GM12878 (cell line): ENCODE results near the gene SESTD1. TPM values are rescaled to one million over a fixed set of nuclear protein-coding genes. Genes with fewer than 3 reads are reported as not detected.

Experiments
- ESRRA ChIP-seq: IDR thresholded peaks from 2 replicates; pipeline ENCODE4 v1.6.1; 2012; ENCODE audit warnings: mild to moderate bottlenecking, low read length, improper control_type of control experiment
- FOS ChIP-seq: IDR thresholded peaks from 3 replicates; pipeline ENCODE4 v1.6.1; 2011; ENCODE audit warnings: borderline replicate concordance; ENCODE audit not compliant: insufficient read length; ENCODE audit errors: extremely low read depth
- HCFC1 ChIP-seq: fragments of 150-350 bp; IDR thresholded peaks from 2 replicates; pipeline ENCODE4 v1.6.1; 2014; ENCODE audit warnings: low read length
- NFXL1 ChIP-seq: fragments of 450-650 bp; IDR thresholded peaks from 2 replicates; pipeline ENCODE4 v1.6.1; 2017; ENCODE audit warnings: antibody characterized with exemption, mild to moderate bottlenecking, borderline replicate concordance
- STAT1 ChIP-seq: fragments of 450-650 bp; conservative IDR thresholded peaks from 2 replicates; pipeline ENCODE4 v1.6.1; 2014; ENCODE audit warnings: antibody characterized with exemption, mild to moderate bottlenecking
- SUPT20H ChIP-seq: IDR thresholded peaks from 2 replicates; pipeline ENCODE4 v1.6.1; 2011; ENCODE audit warnings: low read depth, mild to moderate bottlenecking, low read length, moderate library complexity, borderline replicate concordance; ENCODE audit not compliant: control insufficient read depth
- YY1 ChIP-seq: IDR thresholded peaks from 2 replicates; pipeline ENCODE4 v1.6.1; 2011; ENCODE audit warnings: low read depth, mild to moderate bottlenecking, low read length
- ZBED1 ChIP-seq: IDR thresholded peaks from 2 replicates; pipeline ENCODE4 v1.6.1; 2016; ENCODE audit warnings: borderline replicate concordance
- ZNF592 ChIP-seq: fragments of 450-650 bp; IDR thresholded peaks from 2 replicates; pipeline ENCODE4 v1.6.1; 2017; ENCODE audit warnings: mild to moderate bottlenecking, moderate library complexity
- ZNF687 ChIP-seq: fragments of 450-650 bp; IDR thresholded peaks from 2 replicates; pipeline ENCODE4 v1.6.1; 2017; ENCODE audit warnings: mild to moderate bottlenecking, moderate library complexity
- polyA plus RNA-seq, 11 experiments: library from polyadenylated mRNA; depleted of rRNA in 4 of 11; unstranded in 6 of 11; stranded (reverse) in 5 of 11; fragments of >200 nt; fragmentation: Nextera tagmentation in 4 of 11; fragmentation: Illumina TruSeq in 1 of 11; extraction: Ambion mirVana in 4 of 11; extraction: Trizol in 1 of 11; gene quantifications; 1 replicate in 1 of 11; 2 replicates in 10 of 11; pipeline versions ENCODE4 v1.2.1 to v1.2.3, GENCODE V29; 2011 to 2016; ENCODE audit warnings: inconsistent platforms in 2 of 11, missing spikeins in 2 of 11, low read depth in 1 of 11
- total RNA-seq, 4 experiments: library from RNA; depleted of rRNA in 3 of 4; stranded (reverse); fragments of >200 nt in 3 of 4; fragmentation: Illumina TruSeq in 1 of 4; extraction: Trizol in 1 of 4; gene quantifications; 2 replicates each; pipeline versions ENCODE4 v1.2.1 to v1.2.3, GENCODE V29; 2013 to 2021

Gene SESTD1
- total and polyA plus RNA-seq, 10 of the 15 experiments (the other 5 are each of a cell fraction or from before 2014, with no cell fraction given), result 4.4 to 22.7 (median 9.5) TPM

- no peak for TF ChIP-seq STAT1
- TF ChIP-seq NFXL1, result no peak
- no peak for TF ChIP-seq ZNF687
- no peak for TF ChIP-seq FOS
- TF ChIP-seq YY1, result no peak
- no peak for TF ChIP-seq ZBED1
- no peak for TF ChIP-seq ZNF592
- TF ChIP-seq SUPT20H, result no peak
- no peak for TF ChIP-seq HCFC1
- no peak for TF ChIP-seq ESRRA
Measured at GRCh38 chr2:179275253-179276012, 10.8 kb upstream of the SESTD1 start (continued).
